K562 (cell line): ENCODE measurements around the gene STK24. TPM values are rescaled to one million over a fixed set of nuclear protein-coding genes. Genes with fewer than 3 reads are reported as not detected.

Source experiments
- ATAC-seq: fragments of 200-7000 bp; cut with Tn5 transposase; 3 replicates; pipeline ENCODE4 v1.9.1; 2020; ENCODE audit warnings: moderate library complexity
- BruUV-seq: library from RNA; stranded (reverse); fragments of 400-500 nt; replicated peaks from 2 replicates; lab custom pipeline; 2021; lab: Mats Ljungman, UMichigan
- CTCF ChIA-PET: fragments of 300-600 bp; formaldehyde crosslinking; extraction: SDS; loops from one replicate; lab custom pipeline; 2021; ENCODE audit warnings: low intra/inter-chr PET ratio; lab: Yijun Ruan, JAX
- POLR2A ChIA-PET: fragments of 300-600, 350-650 bp; sonication (Branson Sonifier 250); formaldehyde crosslinking; extraction: SDS; loops from one replicate; lab custom pipeline; 2021; ENCODE audit warnings: antibody characterized with exemption, inconsistent platforms; lab: Yijun Ruan, JAX
- DNase-seq, 4 experiments: peaks; one replicate each; pipeline versions ENCODE4 v3.0.0 to v3.0.0-alpha.2; 2011 to 2018; ENCODE audit warnings: low spot score in 3 of 4, mixed read lengths in 3 of 4; ENCODE audit errors: extremely low read depth in 1 of 4
- FAIRE-seq: peaks from 2 replicates; lab custom pipeline; 2011; peaks lifted over from hg19 to GRCh38; lab: Jason Lieb, UNC
- H2AFZ ChIP-seq: 2 replicates; pipeline ENCODE4 v1.6.0; 2011; ENCODE audit warnings: low read depth, low read length, control low read depth, inconsistent platforms
- H3K27ac ChIP-seq: fragments of 200-600 bp; 3 replicates; pipeline ENCODE4 v1.8.0; 2011; ENCODE audit warnings: low read depth, mild to moderate bottlenecking, control low read depth, inconsistent platforms, low read length, moderate library complexity, mixed read lengths; ENCODE audit errors: extremely low read depth
- H3K27me3 ChIP-seq, 2 experiments: fragments of 300-600 bp in 1 of 2; 2 replicates in 1 of 2; 3 replicates in 1 of 2; pipeline versions ENCODE4 v1.6.0 to v1.8.0; 2011; ENCODE audit warnings: inconsistent platforms in 2 of 2, low read length in 2 of 2, mild to moderate bottlenecking in 1 of 2, mixed read lengths in 1 of 2, moderate library complexity in 1 of 2; ENCODE audit not compliant: control insufficient read depth in 2 of 2, insufficient read depth in 2 of 2
- H3K36me3 ChIP-seq: fragments of 300-600 bp; 3 replicates; pipeline ENCODE4 v1.8.0; 2011; ENCODE audit warnings: mild to moderate bottlenecking, low read length, inconsistent platforms; ENCODE audit not compliant: control insufficient read depth, insufficient read depth
- H3K4me1 ChIP-seq, 2 experiments: fragments of 200-600 bp in 1 of 2; replicated peaks in 1 of 2; 2 replicates in 1 of 2; 3 replicates in 1 of 2; pipeline versions ENCODE4 v1.5.1 to v1.8.0; 2011; ENCODE audit warnings: inconsistent platforms in 2 of 2, low read length in 2 of 2, mild to moderate bottlenecking in 1 of 2, mixed read lengths in 1 of 2, moderate library complexity in 1 of 2; ENCODE audit not compliant: control insufficient read depth in 2 of 2, insufficient read depth in 2 of 2
- H3K4me2 ChIP-seq: 2 replicates; pipeline ENCODE4 v1.6.1; 2011; ENCODE audit warnings: low read length, control low read depth, inconsistent platforms, mixed read lengths; ENCODE audit not compliant: insufficient read depth
- H3K4me3 ChIP-seq: fragments of 200-600 bp; sonication (generic), shearing (Covaris generic); 2 replicates; pipeline ENCODE4 v1.5.1; 2016; ENCODE audit warnings: control low read depth, inconsistent platforms
- H3K79me2 ChIP-seq: fragments of 200-600 bp; 3 replicates; pipeline ENCODE4 v1.8.0; 2011; ENCODE audit warnings: low read length, inconsistent platforms; ENCODE audit not compliant: control insufficient read depth, insufficient read depth
- H3K9ac ChIP-seq, 2 experiments: 2 replicates each; pipeline versions ENCODE4 v1.6.0 to v1.6.1; 2011; ENCODE audit warnings: low read depth in 2 of 2, low read length in 2 of 2, control low read depth in 1 of 2, inconsistent platforms in 1 of 2, mild to moderate bottlenecking in 1 of 2, mixed read lengths in 1 of 2; ENCODE audit not compliant: insufficient read depth in 1 of 2
- H3K9me1 ChIP-seq: one replicate; pipeline ENCODE4 v1.6.0; 2011; ENCODE audit warnings: inconsistent platforms, mild to moderate bottlenecking, low read length, moderate library complexity; ENCODE audit not compliant: control insufficient read depth, insufficient read depth
- H3K9me3 ChIP-seq: replicated peaks from 2 replicates; pipeline ENCODE4 v1.5.1; 2011; ENCODE audit warnings: low read depth, low read length, inconsistent platforms; ENCODE audit not compliant: control insufficient read depth, insufficient read depth
- H4K20me1 ChIP-seq: replicated peaks from 2 replicates; pipeline ENCODE4 v1.6.1; 2011; ENCODE audit warnings: low read length, inconsistent platforms, mixed read lengths; ENCODE audit not compliant: control insufficient read depth, insufficient read depth
- CCAR2 ChIP-seq: fragments of 200-400 bp; formaldehyde crosslinking; IDR thresholded peaks from 2 replicates; pipeline ENCODE4 v1.6.1; 2017; ENCODE audit warnings: mild to moderate bottlenecking, low read depth, low read length
- CHD4 ChIP-seq: fragments of 200-600 bp; sonication (generic); IDR thresholded peaks from 3 replicates; pipeline ENCODE4 v1.6.1; 2012; ENCODE audit warnings: low read depth, mild to moderate bottlenecking, mixed read lengths, low read length, inconsistent platforms; ENCODE audit not compliant: insufficient read depth, insufficient replicate concordance, poor library complexity, severe bottlenecking
- NCOA1 ChIP-seq: fragments of 450-650 bp; IDR thresholded peaks from 2 replicates; pipeline ENCODE4 v1.6.1; 2016; ENCODE audit warnings: low read depth
- RCOR1 ChIP-seq, 2 experiments: IDR thresholded peaks; 2 replicates each; pipeline ENCODE4 v1.6.1; 2012; ENCODE audit warnings: low read depth in 2 of 2, low read length in 2 of 2, borderline replicate concordance in 1 of 2, improper control_type of control experiment in 1 of 2
- TAF7 ChIP-seq: fragments of 450-650 bp; IDR thresholded peaks from 2 replicates; pipeline ENCODE4 v1.6.1; 2016; ENCODE audit warnings: missing genetic modification characterization, missing compliant biosample characterization
- ZNF3 ChIP-seq: fragments of 250-450 bp; sonication (Bioruptor Pico); IDR thresholded peaks from 2 replicates; pipeline ENCODE4 v1.5.0; 2021; ENCODE audit warnings: mild to moderate bottlenecking, moderate library complexity
- WGBS: fragments of 100-300 bp; shearing (Covaris generic); methylation state at CpG from one replicate; pipeline ENCODE4 v1.1.6; 2016; ENCODE audit warnings: low coverage, mixed read lengths; ENCODE audit not compliant: insufficient coverage; ENCODE audit errors: missing lambda C conversion rate; 5-methylcytosine and 5-hydroxymethylcytosine counted together
- in situ Hi-C: fragments of 300-500 bp; cut with MboI; formaldehyde crosslinking; loops from 4 replicates; pipeline ENCODE4 v1.15.0; 2018; ENCODE audit warnings: inconsistent platforms, mixed read lengths
- intact Hi-C: fragments of 100-400 bp; cut with micrococcal nuclease; formaldehyde crosslinking; loops from 2 replicates; pipeline ENCODE4 v1.14.2; 2022
- polyA plus RNA-seq, 8 experiments: library from polyadenylated mRNA; depleted of rRNA in 4 of 8; stranded (reverse) in 5 of 8; unstranded in 3 of 8; fragments of >200 nt; fragmentation: Nextera tagmentation in 2 of 8; fragmentation: Illumina TruSeq in 1 of 8; extraction: Ambion mirVana in 2 of 8; extraction: Trizol in 1 of 8; gene quantifications; 2 replicates each; pipeline versions ENCODE4 v1.2.1 to v1.2.3, GENCODE V29; 2011 to 2014; ENCODE audit warnings: inconsistent platforms in 1 of 8, missing spikeins in 1 of 8
- total RNA-seq, 7 experiments: library from RNA; depleted of rRNA in 6 of 7; stranded (reverse); fragments of >200 nt in 6 of 7; fragmentation: Illumina TruSeq in 2 of 7; extraction: Trizol in 2 of 7; gene quantifications; 2 replicates each; pipeline versions ENCODE4 v1.2.1 to v1.2.3, GENCODE V29; 2011 to 2021; ENCODE audit warnings: low replicate concordance in 1 of 7

STK24 gene
- total and polyA plus RNA-seq, 9 of the 15 experiments (the other 6 are each of a cell fraction or from before 2014, with no cell fraction given), result 3.8 to 78.4 (median 28.2) TPM

GRCh38 chr13:98532254-98532653, 44.7 kb downstream of the STK24 start (continued):
- TF ChIP-seq NCOA1 (no peak), CHD4 (no peak)

GRCh38 chr13:98530217-98530616, 46.7 kb downstream of the STK24 start:
- peaks cover 90% of the 10 kb centered on the region for H3K79me2 ChIP-seq
- DNase-seq, result no peak
- no peaks in the 10 kb centered on the region for H3K36me3 ChIP-seq
- H3K4me1 ChIP-seq, result peaks cover 0 to 13% of the 10 kb centered on the region in 2 experiments; a peak in 3 of 5 replicates
- ChIA-PET CTCF (no interaction called here), POLR2A (interaction anchor here (1.8 kb wide), 1 partner anchor 17 kb away, joined by 5 read pairs; no protein-coding TSS in a partner anchor)
- BruUV-seq, result no TSS peak
- H3K27me3 ChIP-seq, result no peaks in the 10 kb centered on the region
- peaks cover 3% of the 10 kb centered on the region for H3K9me1 ChIP-seq
- FAIRE-seq, result no peak
- in situ Hi-C loops (no loop called here), intact Hi-C loops (no loop called here)
- H2AFZ ChIP-seq, result no peak overlapping the region
- no peak overlapping the region for H3K4me3 ChIP-seq
- peaks cover 33% of the 10 kb centered on the region for H4K20me1 ChIP-seq
- no peaks in the 10 kb centered on the region for H3K9me3 ChIP-seq
- H3K4me2 ChIP-seq, result no peak overlapping the region
- 78% methylated on average over 3 of the region's 7 CpGs for WGBS
- H3K9ac ChIP-seq, result no peak overlapping the region; a peak in 1 of 4 replicates
- TF ChIP-seq ZNF3 (CRISPR knock-in tag) (no peak), CCAR2 (no peak), RCOR1 (IDR thresholded peaks at IDR 0.05; ENCODE audit: borderline replicate concordance in 1 of 2, low read depth in 2 of 2, low read length in 2 of 2) (no peak), TAF7 (tag) (no peak)
- no peak overlapping the region for H3K27ac ChIP-seq
- ATAC-seq, result no peak
